Measurements from ENCODE around the gene EFCAB6. TPM values are rescaled to one million over a fixed set of nuclear protein-coding genes. Genes with fewer than 3 reads are reported as not detected.
"Not testable (repeated sequence)": the region's sequence is repeated elsewhere in the genome, so short reads cannot be mapped to it uniquely, and the experiment has no call there.

Gene EFCAB6
- polyA plus RNA-seq, 2 of the 4 experiments (the other 2 are of a cell fraction), result 0.46 to 1.2 TPM

DNA sequence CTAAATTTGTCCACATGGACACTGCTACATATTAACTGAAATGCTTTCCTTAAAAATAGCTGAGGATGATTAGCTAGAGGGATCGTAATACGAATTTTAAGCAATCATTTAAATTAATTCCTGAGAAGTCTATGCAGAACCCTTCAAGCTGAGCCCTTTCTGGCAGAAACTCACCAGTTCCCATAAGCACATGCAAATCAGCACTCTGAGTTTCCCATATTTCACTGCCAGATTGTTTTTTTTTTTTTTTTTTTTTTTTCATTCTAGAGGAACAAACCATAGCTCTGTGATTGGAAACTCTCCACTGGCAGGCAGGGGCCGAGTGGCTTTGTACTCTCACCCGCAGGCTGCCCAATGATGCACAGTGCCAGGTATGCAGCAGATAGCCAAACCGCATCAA lies 145.6 kb downstream of the EFCAB6 start:
- H3K9me3 ChIP-seq, result no peaks in the 10 kb centered on the region
- no peaks in the 10 kb centered on the region for H3K4me1 ChIP-seq
- TF ChIP-seq RFX5 (IDR thresholded peaks at IDR 0.05), result no peak
- ATAC-seq (no peak), FAIRE-seq (no peak), DNase-seq (ENCODE audit: low read depth in 1 of 2, low spot score in 1 of 2) (no peak)
- ChIA-PET CTCF (interaction anchor here (1.7 kb wide), 1 partner anchor 37 kb away, joined by 3 read pairs; no protein-coding TSS in a partner anchor), POLR2A (interaction anchor here (0.7 kb wide), 1 partner anchor 571 kb away, joined by 5 read pairs; no protein-coding TSS in a partner anchor)
- H3K27ac ChIP-seq, result no peak overlapping the region
- no peak overlapping the region for H3K4me3 ChIP-seq
- H3K4me2 ChIP-seq, result no peak overlapping the region
- 57% methylated on average over 5 of the region's 5 CpGs for WGBS (ENCODE audit: missing lambda C conversion rate)

GRCh38 chr22:43658823-43659222 lies 153.3 kb downstream of the EFCAB6 start:
- Histone ChIP-seq H3K4me1 (no peaks in the 10 kb centered on the region), H3K4me2 (no peak overlapping the region), H3K27ac (no peak overlapping the region), H3K4me3 (no peak overlapping the region), H3K9me3 (no peaks in the 10 kb centered on the region)
- no peak for FAIRE-seq
- POLR2A ChIA-PET, result no interaction called here
- no peak for TF ChIP-seq CHD4 (IDR thresholded peaks at IDR 0.05; ENCODE audit: borderline replicate concordance)
- TF ChIP-seq RNF2 (IDR thresholded peaks at IDR 0.05; ENCODE audit: borderline replicate concordance, low read depth), result no peak
- TF ChIP-seq EP300 (IDR thresholded peaks at IDR 0.05), result no peak
- no peak for TF ChIP-seq HMGXB4 (CRISPR knock-in tag; IDR thresholded peaks at IDR 0.05; ENCODE audit: borderline replicate concordance)
- TF ChIP-seq EHF (CRISPR knock-in tag; IDR thresholded peaks at IDR 0.05), result no peak
- TF ChIP-seq HEYL (CRISPR knock-in tag; IDR thresholded peaks at IDR 0.05), result no peak
- TF ChIP-seq NPAS2 (CRISPR knock-in tag; IDR thresholded peaks at IDR 0.05; ENCODE audit: borderline replicate concordance), result no peak
- no peak for TF ChIP-seq TFCP2L1 (CRISPR knock-in tag; IDR thresholded peaks at IDR 0.05)
- no peak for TF ChIP-seq MAZ (IDR thresholded peaks at IDR 0.05; ENCODE audit: borderline replicate concordance, low read depth, low read length)
- no peak for TF ChIP-seq ELK1 (IDR thresholded peaks at IDR 0.05; ENCODE audit: low read depth, low read length)
- TF ChIP-seq EHMT2 (IDR thresholded peaks at IDR 0.05; ENCODE audit: low read depth), result no peak
- no peak for TF ChIP-seq NR3C1 (IDR thresholded peaks at IDR 0.05)
- WGBS (ENCODE audit: missing lambda C conversion rate), result 60% methylated on average over 9 of the region's 9 CpGs
- CTCF ChIA-PET, result no interaction called here
- no peak for DNase-seq (ENCODE audit: low read depth in 1 of 2, low spot score in 1 of 2)
- no peak for ATAC-seq

- H3K4me1 ChIP-seq; H3K4me3 ChIP-seq; CTCF ChIA-PET; DNase-seq (ENCODE audit: low read depth in 1 of 2, low spot score in 1 of 2); H3K4me2 ChIP-seq; H3K9me3 ChIP-seq; H3K27ac ChIP-seq; POLR2A ChIA-PET; ATAC-seq: not testable (repeated sequence)
- WGBS (ENCODE audit: missing lambda C conversion rate), result 69% methylated on average over 6 of the region's 6 CpGs
- peak; percentile 49 for FAIRE-seq
Measured at GRCh38 chr22:43656581-43656980, 155.5 kb downstream of the EFCAB6 start.

DNA sequence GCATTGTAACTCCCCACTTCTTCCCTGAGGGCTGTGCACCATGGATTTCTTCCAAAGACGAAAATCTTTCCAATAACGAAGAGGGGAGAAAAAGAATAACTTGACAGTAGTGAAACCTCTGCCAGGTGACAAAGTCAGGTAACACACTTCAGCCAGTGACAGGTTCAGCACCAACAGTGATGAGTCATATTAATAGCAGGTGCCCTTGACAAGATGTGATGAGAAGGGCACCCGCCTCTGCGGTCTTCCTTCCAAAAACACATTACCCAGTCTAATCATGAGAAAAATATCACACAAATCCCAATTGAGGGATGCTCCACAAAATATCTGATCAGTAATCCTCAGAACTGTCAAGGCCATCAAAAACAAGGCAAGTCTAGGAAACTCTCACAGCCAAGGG lies 157.8 kb downstream of the EFCAB6 start:
- 46% methylated on average over 4 of the region's 4 CpGs for WGBS (ENCODE audit: missing lambda C conversion rate)
- no peak for ATAC-seq
- TF ChIP-seq FOSL2 (IDR thresholded peaks at IDR 0.05) (no peak), FOSL2 (CRISPR knock-in tag; IDR thresholded peaks at IDR 0.05) (no peak), JUNB (IDR thresholded peaks at IDR 0.05) (no peak), ELK1 (IDR thresholded peaks at IDR 0.05; ENCODE audit: low read depth, low read length) (no peak), CHD2 (IDR thresholded peaks at IDR 0.05; ENCODE audit: low read length, partially characterized antibody) (no peak), POLR2AphosphoS2 (conservative IDR thresholded peaks at IDR 0.05; ENCODE audit: low read length) (no peak), EHMT2 (IDR thresholded peaks at IDR 0.05; ENCODE audit: low read depth) (no peak), ZFP36 (IDR thresholded peaks at IDR 0.05; ENCODE audit: borderline replicate concordance, partially characterized antibody) (no peak), FOSB (CRISPR knock-in tag; IDR thresholded peaks at IDR 0.05) (no peak), GATA3 (IDR thresholded peaks at IDR 0.05; ENCODE audit: borderline replicate concordance) (no peak), CHD4 (IDR thresholded peaks at IDR 0.05; ENCODE audit: borderline replicate concordance) (no peak)
- TF ChIP-seq, protein P1, sequence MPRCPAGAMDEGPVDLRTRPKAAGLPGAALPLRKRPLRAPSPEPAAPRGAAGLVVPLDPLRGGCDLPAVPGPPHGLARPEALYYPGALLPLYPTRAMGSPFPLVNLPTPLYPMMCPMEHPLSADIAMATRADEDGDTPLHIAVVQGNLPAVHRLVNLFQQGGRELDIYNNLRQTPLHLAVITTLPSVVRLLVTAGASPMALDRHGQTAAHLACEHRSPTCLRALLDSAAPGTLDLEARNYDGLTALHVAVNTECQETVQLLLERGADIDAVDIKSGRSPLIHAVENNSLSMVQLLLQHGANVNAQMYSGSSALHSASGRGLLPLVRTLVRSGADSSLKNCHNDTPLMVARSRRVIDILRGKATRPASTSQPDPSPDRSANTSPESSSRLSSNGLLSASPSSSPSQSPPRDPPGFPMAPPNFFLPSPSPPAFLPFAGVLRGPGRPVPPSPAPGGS (IDR thresholded peaks at IDR 0.05), result no peak
- TF ChIP-seq, protein P2, sequence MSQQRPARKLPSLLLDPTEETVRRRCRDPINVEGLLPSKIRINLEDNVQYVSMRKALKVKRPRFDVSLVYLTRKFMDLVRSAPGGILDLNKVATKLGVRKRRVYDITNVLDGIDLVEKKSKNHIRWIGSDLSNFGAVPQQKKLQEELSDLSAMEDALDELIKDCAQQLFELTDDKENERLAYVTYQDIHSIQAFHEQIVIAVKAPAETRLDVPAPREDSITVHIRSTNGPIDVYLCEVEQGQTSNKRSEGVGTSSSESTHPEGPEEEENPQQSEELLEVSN (IDR thresholded peaks at IDR 0.05; ENCODE audit: borderline replicate concordance, low read depth), result no peak

More for the DNA sequence above, 157.8 kb downstream of the EFCAB6 start:
- FAIRE-seq (no peak), DNase-seq (ENCODE audit: low read depth in 1 of 2, low spot score in 1 of 2) (no peak)
- POLR2A ChIA-PET, result no interaction called here
- Histone ChIP-seq H3K27ac (no peak overlapping the region), H3K4me2 (no peak overlapping the region), H3K4me1 (no peaks in the 10 kb centered on the region), H3K9me3 (peaks cover 7% of the 10 kb centered on the region; the same call in 1 of the 3 replicates), H3K4me3 (no peak overlapping the region)
- CTCF ChIA-PET, result no interaction called here
